Measurements from ENCODE around the gene RGR. TPM values are rescaled to one million over a fixed set of nuclear protein-coding genes. Genes with fewer than 3 reads are reported as not detected.

RGR gene
- total RNA-seq, 2 experiments from 2014 or later = not detected

DNA sequence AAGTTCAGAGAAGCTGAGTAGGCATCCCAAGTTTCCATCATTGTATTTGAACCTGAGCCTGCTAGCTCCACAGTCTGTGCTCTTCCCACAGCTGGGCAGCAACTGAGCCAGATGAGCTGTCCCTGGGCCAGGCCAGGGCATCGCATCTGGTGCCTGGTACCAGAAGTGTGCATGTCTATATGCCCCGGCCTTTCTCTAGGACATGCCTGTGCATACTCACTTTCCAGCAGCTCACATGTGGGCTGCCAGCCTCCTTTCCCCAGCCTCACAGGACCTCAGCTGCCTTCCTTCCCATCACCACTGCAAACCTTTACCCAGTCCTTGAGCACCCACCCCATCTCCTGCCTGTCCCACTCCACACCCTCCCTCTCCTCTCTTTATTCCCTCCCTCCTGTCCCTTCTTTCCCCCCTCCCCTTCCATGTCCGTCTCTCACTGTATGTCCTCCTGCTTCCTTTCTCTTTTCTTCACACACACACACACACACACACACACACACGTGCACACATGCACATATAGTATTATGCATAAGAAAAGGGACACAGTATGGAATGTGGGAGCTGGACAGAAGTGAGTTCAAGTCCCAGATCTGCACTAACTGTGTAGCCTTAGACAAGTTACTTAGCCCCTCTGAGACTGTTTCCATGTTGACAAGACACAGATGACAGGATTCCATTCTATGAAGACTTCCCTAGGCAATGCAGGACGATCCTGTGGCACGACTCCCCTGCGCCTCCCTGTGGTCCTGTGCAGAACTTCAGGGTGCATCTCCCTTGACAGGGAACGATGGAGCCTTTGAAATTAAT lies 39.6 kb upstream of the RGR start:
- intact Hi-C loops (cut with micrococcal nuclease) = loop anchor here (1.0 kb wide), 2 partner anchors 57 to 146 kb away; no protein-coding TSS in a partner anchor
- peaks cover 2% of the 10 kb centered on the region for H3K27me3 Mint-ChIP-seq
- DNase-seq = peak; percentile 82
- H3K27ac Mint-ChIP-seq = no peak overlapping the region
- no peaks in the 10 kb centered on the region for H3K4me1 Mint-ChIP-seq (ENCODE audit: low read depth)
- ChIA-PET POLR2A (no interaction called here), CTCF (interaction anchor here (0.6 to 5.4 kb wide), 13 partner anchors 9 to 332 kb away, joined by 3 to 75 read pairs (median 3); partner anchors contain the start of gene CDHR1)
- H3K9me3 Mint-ChIP-seq = no peaks in the 10 kb centered on the region
- no peak overlapping the region for H3K4me3 Mint-ChIP-seq
- H3K36me3 Mint-ChIP-seq = no peaks in the 10 kb centered on the region

DNA sequence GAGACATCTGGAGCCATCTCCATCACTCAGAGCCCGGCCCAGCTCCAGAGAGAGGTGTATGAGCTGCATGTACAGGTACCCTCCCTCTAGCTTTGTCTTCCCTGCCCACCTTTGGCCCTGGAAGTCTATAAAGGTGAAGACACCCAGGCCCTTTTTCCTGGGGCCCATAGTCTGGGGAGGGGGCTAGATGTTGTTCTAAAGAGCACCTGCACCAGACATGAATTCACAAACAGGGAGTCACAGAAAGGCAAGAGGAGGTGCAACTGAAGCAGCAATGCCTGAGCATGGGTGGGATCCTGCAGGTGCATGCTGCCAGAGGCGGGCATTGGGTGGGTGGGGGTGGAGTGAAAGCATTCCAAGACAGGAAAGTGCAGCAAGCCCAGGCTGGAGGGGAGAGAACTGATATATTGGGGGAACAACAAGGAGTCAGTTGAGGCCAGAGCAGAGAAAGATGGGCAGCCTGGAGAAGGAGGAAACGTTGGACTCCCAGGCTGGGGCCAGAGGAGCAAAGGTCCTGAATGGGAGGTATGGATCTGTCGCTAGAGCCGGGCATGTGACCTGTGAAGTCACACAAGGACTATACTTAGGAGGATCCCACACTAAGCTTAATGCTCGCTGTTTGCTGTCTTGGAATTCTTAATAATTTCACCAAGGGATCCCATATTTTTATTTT lies 38.9 kb upstream of the RGR start:
- peaks cover 2% of the 10 kb centered on the region for H3K27me3 Mint-ChIP-seq
- intact Hi-C loops (cut with micrococcal nuclease) = loop anchor here (1.0 kb wide), 2 partner anchors 58 to 147 kb away; no protein-coding TSS in a partner anchor
- H3K27ac Mint-ChIP-seq = no peak overlapping the region
- CTCF ChIA-PET = interaction anchor here (0.9 to 5.4 kb wide), 7 partner anchors 9 to 61 kb away, joined by 3 to 75 read pairs (median 3); partner anchors contain the start of gene CDHR1
- H3K9me3 Mint-ChIP-seq = no peaks in the 10 kb centered on the region
- H3K4me3 Mint-ChIP-seq = no peak overlapping the region
- no peak for DNase-seq
- POLR2A ChIA-PET = no interaction called here
- no peaks in the 10 kb centered on the region for H3K36me3 Mint-ChIP-seq
- no peaks in the 10 kb centered on the region for H3K4me1 Mint-ChIP-seq (ENCODE audit: low read depth)

DNA sequence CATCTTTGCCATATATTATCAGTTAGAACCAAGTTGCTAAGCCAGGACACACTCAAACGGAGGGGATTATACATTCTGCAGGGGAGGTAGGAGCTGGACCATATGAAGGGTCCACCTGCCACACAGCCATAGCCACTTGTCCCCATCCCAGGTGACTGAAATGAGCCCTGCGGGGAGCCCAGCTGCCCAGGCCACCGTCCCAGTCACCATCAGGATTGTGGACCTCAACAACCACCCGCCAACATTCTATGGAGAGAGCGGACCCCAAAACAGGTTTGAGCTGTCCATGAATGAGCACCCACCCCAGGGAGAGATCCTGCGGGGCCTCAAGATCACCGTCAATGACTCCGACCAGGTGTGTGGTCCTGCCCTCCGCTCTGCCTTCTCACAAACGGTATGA lies 36.8 kb upstream of the RGR start:
- Mint-ChIP-seq H3K36me3 (no peaks in the 10 kb centered on the region), H3K4me1 (ENCODE audit: low read depth) (no peaks in the 10 kb centered on the region), H3K27ac (no peak overlapping the region), H3K9me3 (no peaks in the 10 kb centered on the region), H3K27me3 (peaks cover 2% of the 10 kb centered on the region), H3K4me3 (no peak overlapping the region)
- POLR2A ChIA-PET = no interaction called here
- CTCF ChIA-PET = interaction anchor here (0.6 to 5.4 kb wide), 5 partner anchors 44 to 1375 kb away, joined by 3 to 75 read pairs (median 3); no protein-coding TSS in a partner anchor
- no peak for DNase-seq
- intact Hi-C loops (cut with micrococcal nuclease) = no loop called here

DNA sequence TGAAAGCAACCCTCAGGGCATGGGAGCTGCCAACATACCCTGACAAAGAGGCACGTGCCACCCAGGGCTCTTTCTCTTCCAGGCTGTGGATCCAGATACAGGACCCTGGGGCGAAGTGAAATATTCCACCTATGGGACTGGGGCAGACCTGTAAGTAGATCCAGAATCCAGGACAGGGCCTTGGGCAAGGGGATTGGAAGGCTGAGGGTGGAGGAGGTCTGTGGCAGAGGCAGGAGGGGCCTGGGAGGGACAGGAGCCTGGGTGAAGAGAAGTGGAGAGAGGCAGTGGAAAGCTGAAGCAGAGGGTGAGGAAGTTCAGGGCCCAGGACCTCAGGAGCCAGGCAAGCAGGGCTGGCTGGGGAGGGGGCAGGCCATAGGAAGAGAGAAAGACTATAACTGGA lies 33.3 kb upstream of the RGR start:
- intact Hi-C loops (cut with micrococcal nuclease) = no loop called here
- no peak overlapping the region for H3K4me3 Mint-ChIP-seq
- H3K9me3 Mint-ChIP-seq = no peaks in the 10 kb centered on the region
- H3K4me1 Mint-ChIP-seq (ENCODE audit: low read depth) = no peaks in the 10 kb centered on the region
- H3K27me3 Mint-ChIP-seq = peaks cover 2% of the 10 kb centered on the region
- no peak overlapping the region for H3K27ac Mint-ChIP-seq
- no peaks in the 10 kb centered on the region for H3K36me3 Mint-ChIP-seq
- ChIA-PET POLR2A (no interaction called here), CTCF (interaction anchor here (1.0 to 2.2 kb wide), 4 partner anchors 21 to 130 kb away, joined by 3 to 10 read pairs (median 6); no protein-coding TSS in a partner anchor)
- DNase-seq = no peak

DNA sequence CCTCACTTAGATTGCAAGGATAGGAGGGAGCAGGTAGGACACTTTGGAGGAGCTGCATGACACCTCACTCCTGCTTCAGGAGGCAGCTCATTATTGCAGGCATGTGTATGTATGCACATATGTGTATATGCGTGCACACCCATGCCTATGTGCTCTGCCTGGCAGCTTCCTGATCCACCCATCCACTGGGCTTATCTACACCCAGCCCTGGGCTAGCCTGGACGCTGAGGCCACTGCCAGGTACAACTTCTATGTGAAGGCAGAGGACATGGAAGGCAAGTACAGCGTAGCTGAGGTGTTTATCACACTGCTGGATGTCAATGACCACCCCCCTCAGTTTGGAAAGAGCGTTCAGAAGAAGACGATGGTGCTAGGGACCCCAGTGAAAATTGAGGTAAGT lies 32.8 kb upstream of the RGR start:
- H3K9me3 Mint-ChIP-seq = no peaks in the 10 kb centered on the region
- no peak overlapping the region for H3K4me3 Mint-ChIP-seq
- no peaks in the 10 kb centered on the region for H3K36me3 Mint-ChIP-seq
- H3K27me3 Mint-ChIP-seq = peaks cover 2% of the 10 kb centered on the region
- no peak overlapping the region for H3K27ac Mint-ChIP-seq
- H3K4me1 Mint-ChIP-seq (ENCODE audit: low read depth) = no peaks in the 10 kb centered on the region
- POLR2A ChIA-PET = no interaction called here
- intact Hi-C loops (cut with micrococcal nuclease) = no loop called here
- no peak for DNase-seq
- CTCF ChIA-PET = interaction anchor here (1.0 to 2.2 kb wide), 5 partner anchors 11 to 130 kb away, joined by 3 to 10 read pairs (median 4); no protein-coding TSS in a partner anchor

DNA sequence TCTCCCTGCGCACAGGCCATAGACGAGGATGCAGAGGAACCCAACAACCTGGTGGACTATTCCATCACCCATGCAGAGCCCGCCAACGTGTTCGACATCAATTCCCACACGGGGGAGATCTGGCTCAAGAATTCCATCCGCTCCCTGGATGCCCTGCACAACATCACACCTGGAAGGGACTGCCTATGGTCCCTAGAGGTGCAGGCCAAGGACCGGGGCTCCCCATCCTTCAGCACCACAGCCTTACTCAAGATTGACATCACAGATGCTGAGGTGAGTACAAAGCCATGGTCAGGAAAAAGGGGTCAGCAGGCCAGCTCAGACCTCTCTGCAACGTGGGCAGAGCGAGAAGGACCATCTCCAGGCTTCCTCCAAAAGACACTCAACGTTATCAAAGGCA lies 31.8 kb upstream of the RGR start:
- no peaks in the 10 kb centered on the region for H3K9me3 Mint-ChIP-seq
- H3K4me1 Mint-ChIP-seq (ENCODE audit: low read depth) = no peaks in the 10 kb centered on the region
- H3K36me3 Mint-ChIP-seq = no peaks in the 10 kb centered on the region
- intact Hi-C loops (cut with micrococcal nuclease) = no loop called here
- H3K27ac Mint-ChIP-seq = no peak overlapping the region
- ChIA-PET CTCF (interaction anchor here (1.1 to 2.2 kb wide), 3 partner anchors 10 to 65 kb away, joined by 3 to 10 read pairs (median 3); no protein-coding TSS in a partner anchor), POLR2A (no interaction called here)
- no peak for DNase-seq
- no peak overlapping the region for H3K4me3 Mint-ChIP-seq
- peaks cover 2% of the 10 kb centered on the region for H3K27me3 Mint-ChIP-seq

DNA sequence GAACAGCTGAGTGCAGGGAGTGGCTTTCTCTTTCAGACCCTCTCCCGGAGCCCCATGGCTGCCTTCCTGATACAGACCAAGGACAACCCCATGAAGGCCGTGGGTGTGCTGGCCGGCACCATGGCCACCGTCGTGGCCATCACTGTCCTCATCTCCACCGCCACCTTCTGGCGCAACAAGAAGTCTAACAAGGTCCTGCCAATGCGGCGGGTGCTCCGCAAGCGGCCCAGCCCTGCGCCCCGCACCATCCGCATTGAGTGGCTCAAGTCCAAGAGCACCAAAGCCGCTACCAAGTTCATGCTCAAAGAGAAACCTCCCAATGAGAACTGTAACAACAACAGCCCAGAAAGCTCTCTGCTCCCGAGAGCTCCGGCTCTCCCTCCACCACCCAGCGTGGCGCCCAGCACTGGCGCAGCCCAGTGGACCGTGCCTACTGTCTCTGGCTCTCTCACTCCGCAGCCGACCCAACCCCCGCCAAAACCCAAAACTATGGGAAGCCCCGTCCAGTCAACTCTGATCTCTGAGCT lies 30.7 kb upstream of the RGR start:
- ChIA-PET CTCF (interaction anchor here (0.6 to 2.1 kb wide), 12 partner anchors 9 to 326 kb away, joined by 3 to 15 read pairs (median 4); partner anchors contain the start of genes GHITM and RGR), POLR2A (no interaction called here)
- H3K27ac Mint-ChIP-seq = no peak overlapping the region
- intact Hi-C loops (cut with micrococcal nuclease) = no loop called here
- no peaks in the 10 kb centered on the region for H3K36me3 Mint-ChIP-seq
- no peaks in the 10 kb centered on the region for H3K4me1 Mint-ChIP-seq (ENCODE audit: low read depth)
- no peak for DNase-seq
- H3K9me3 Mint-ChIP-seq = peaks cover 2% of the 10 kb centered on the region
- no peak overlapping the region for H3K4me3 Mint-ChIP-seq
- no peaks in the 10 kb centered on the region for H3K27me3 Mint-ChIP-seq

DNA sequence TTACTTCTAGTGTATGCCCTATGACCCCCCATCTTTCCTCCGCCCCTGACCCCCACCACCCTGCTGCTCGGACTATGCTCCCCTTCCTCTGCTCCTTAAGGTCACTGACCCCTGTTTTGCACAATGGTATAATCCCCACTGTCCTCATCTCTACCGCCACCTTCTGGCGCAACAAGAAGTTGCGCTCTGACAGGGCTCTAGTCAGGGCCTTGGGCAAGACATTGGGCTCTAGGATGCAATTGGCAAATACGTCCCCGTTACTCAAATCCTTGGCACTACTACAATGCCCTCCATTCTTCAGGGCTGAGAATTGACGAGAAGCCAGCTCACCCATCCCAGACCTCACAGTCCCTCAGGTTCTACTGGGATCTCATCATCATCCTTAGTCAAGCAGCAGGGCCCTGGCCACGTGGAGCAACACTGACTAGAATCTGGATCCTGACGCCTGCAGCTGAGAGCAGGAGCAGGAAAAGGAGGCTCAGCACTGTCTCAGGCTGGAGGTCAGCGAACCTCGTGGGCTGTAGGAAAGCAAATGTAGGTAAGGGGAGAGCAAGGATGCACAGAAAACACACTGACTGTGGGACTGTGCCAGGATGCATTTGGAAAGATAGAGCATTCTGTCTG lies 30.1 kb upstream of the RGR start:
- no peaks in the 10 kb centered on the region for H3K27me3 Mint-ChIP-seq
- H3K9me3 Mint-ChIP-seq = peaks cover 8% of the 10 kb centered on the region
- ChIA-PET CTCF (interaction anchor here (0.6 to 2.1 kb wide), 13 partner anchors 10 to 326 kb away, joined by 3 to 15 read pairs (median 4); partner anchors contain the start of genes GHITM and RGR), POLR2A (no interaction called here)
- DNase-seq = peak; percentile 62
- intact Hi-C loops (cut with micrococcal nuclease) = no loop called here
- no peaks in the 10 kb centered on the region for H3K4me1 Mint-ChIP-seq (ENCODE audit: low read depth)
- H3K27ac Mint-ChIP-seq = no peak overlapping the region
- H3K4me3 Mint-ChIP-seq = no peak overlapping the region
- no peaks in the 10 kb centered on the region for H3K36me3 Mint-ChIP-seq

DNA sequence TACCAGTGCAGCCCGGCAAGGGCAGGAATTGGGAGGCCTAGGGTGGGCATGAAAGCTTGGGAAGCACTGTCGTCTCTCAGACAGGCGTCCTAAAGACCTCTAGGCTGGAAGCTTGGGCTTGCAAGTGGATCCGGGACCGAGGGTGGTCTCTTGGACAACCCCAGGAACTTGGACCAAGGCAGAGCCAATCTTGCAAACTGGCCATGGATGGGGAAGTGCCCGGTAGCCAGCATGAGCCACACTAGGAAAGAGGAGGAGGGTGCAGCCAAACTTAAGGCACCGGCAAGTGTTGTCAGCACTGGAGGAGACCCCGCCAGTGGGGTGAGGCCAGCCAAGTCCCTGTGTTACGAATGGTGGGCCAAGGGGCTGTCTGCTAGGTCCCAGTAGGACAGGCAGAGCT lies 28.0 kb upstream of the RGR start:
- ChIA-PET CTCF (interaction anchor here (1.6 to 1.8 kb wide), 2 partner anchors 11 to 321 kb away, joined by 3 to 6 read pairs; no protein-coding TSS in a partner anchor), POLR2A (no interaction called here)
- intact Hi-C loops (cut with micrococcal nuclease) = no loop called here
- no peaks in the 10 kb centered on the region for H3K27me3 Mint-ChIP-seq
- no peak for DNase-seq
- H3K27ac Mint-ChIP-seq = no peak overlapping the region
- H3K4me3 Mint-ChIP-seq = no peak overlapping the region
- H3K9me3 Mint-ChIP-seq = peaks cover 8% of the 10 kb centered on the region
- no peaks in the 10 kb centered on the region for H3K4me1 Mint-ChIP-seq (ENCODE audit: low read depth)
- H3K36me3 Mint-ChIP-seq = no peaks in the 10 kb centered on the region

DNA sequence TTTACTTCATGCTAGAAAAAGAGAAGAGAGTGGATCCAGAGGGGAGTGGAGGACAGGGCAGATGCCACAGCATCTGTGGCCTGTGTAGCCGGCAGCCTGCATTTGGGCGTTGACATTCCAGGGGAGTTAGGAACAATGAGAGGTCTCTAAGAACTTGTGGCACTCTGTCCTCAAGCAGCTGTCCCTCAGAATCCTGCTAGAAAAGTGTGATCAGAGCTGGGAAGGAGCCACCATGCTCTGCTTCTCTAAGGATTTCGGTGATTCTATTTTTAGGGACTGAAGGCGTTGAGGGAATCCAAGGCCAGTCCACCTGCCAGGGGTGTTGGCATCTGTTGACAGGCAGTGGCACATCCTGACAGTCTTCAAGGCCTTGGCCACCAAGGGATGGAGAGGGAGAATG lies 27.1 kb upstream of the RGR start:
- no peak overlapping the region for H3K4me3 Mint-ChIP-seq
- no peaks in the 10 kb centered on the region for H3K4me1 Mint-ChIP-seq (ENCODE audit: low read depth)
- peaks cover 5% of the 10 kb centered on the region for H3K27me3 Mint-ChIP-seq

DNA sequence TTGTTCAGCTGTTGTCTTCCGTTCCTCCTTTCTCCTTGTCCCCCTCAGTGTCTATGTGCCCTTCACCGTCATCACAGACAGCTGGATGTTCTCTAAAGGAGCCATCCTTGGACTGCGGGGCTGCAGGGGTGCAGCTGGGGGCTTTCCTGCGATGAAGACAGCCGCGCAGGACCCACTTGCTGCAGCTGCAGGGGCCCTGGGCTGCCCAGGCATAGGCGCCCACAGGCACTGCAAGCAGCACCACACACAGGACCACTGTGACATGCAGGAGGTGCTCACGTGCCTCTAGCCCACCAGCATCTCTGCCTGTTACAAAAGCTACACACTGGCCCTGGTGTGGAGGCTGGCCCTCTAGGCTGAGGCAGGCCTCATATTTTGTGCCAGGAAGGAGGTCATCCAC lies 22.9 kb upstream of the RGR start:
- ChIA-PET CTCF (no interaction called here), POLR2A (no interaction called here)
- Mint-ChIP-seq H3K9me3 (peaks cover 8% of the 10 kb centered on the region), H3K36me3 (no peaks in the 10 kb centered on the region), H3K27me3 (peaks cover 16% of the 10 kb centered on the region), H3K27ac (no peak overlapping the region), H3K4me1 (ENCODE audit: low read depth) (no peaks in the 10 kb centered on the region), H3K4me3 (no peak overlapping the region)
- no peak for DNase-seq
- intact Hi-C loops (cut with micrococcal nuclease) = no loop called here

More for the DNA sequence above, 27.1 kb upstream of the RGR start:
- no peak overlapping the region for H3K27ac Mint-ChIP-seq
- no peak for DNase-seq
- peaks cover 8% of the 10 kb centered on the region for H3K9me3 Mint-ChIP-seq
- ChIA-PET POLR2A (no interaction called here), CTCF (interaction anchor here (1.6 to 1.8 kb wide), 2 partner anchors 12 to 320 kb away, joined by 3 to 6 read pairs; no protein-coding TSS in a partner anchor)
- H3K36me3 Mint-ChIP-seq = no peaks in the 10 kb centered on the region
- intact Hi-C loops (cut with micrococcal nuclease) = no loop called here

All from activated CD4-positive, alpha-beta memory T cell treated with anti-CD3 and anti-CD28 coated beads for 36 hours (primary cell).